ENCODE data around the gene CERCAM.
"Not testable (repeated sequence)": the region's sequence is repeated elsewhere in the genome, so short reads cannot be mapped to it uniquely, and the experiment has no call there.

GRCh38 chr9:128413728-128414127, 6.9 kb upstream of the CERCAM start:
- TF ChIP-seq REST, ZNF280D, ZNF175, PRDM4, CTCF, ZNF600 (tag by site-specific recombination; IDR thresholded peaks at IDR 0.05): not testable (repeated sequence)

Measured in HEK293 (cell line).